Lower lobe of right lung (tissue), 2 donors: ENCODE measurements around the gene GDI1. TPM values are rescaled to one million over a fixed set of nuclear protein-coding genes. Genes with fewer than 3 reads are reported as not detected.

Experiments
- ATAC-seq, 2 donors: fragments of 200-7000 bp; cut with Tn5 transposase; one replicate each; pipeline ENCODE4 v1.9.1; 2020 to 2022; ENCODE audit warnings: mild to moderate bottlenecking in 2 of 2, moderate library complexity in 2 of 2
- DNase-seq: peaks from one replicate; pipeline ENCODE4 v3.0.0-alpha.2; 2020
- H3K27ac ChIP-seq: fragments of 200-600 bp; one replicate; pipeline ENCODE4 v1.8.0; 2022
- H3K27me3 ChIP-seq: fragments of 200-600 bp; one replicate; pipeline ENCODE4 v1.8.0; 2022; ENCODE audit warnings: low read depth
- H3K36me3 ChIP-seq: fragments of 200-600 bp; one replicate; pipeline ENCODE4 v1.8.0; 2022; ENCODE audit warnings: mild to moderate bottlenecking
- H3K4me1 ChIP-seq: fragments of 200-600 bp; one replicate; pipeline ENCODE4 v1.8.0; 2022
- H3K4me3 ChIP-seq: fragments of 200-600 bp; one replicate; pipeline ENCODE4 v1.8.0; 2022; ENCODE audit warnings: mild to moderate bottlenecking
- H3K9me3 ChIP-seq: fragments of 200-600 bp; one replicate; pipeline ENCODE4 v1.8.0; 2022
- CTCF ChIP-seq: fragments of 200-600 bp; IDR thresholded peaks from one replicate; pipeline ENCODE4 v1.8.0; 2022; ENCODE audit warnings: antibody characterized with exemption, mild to moderate bottlenecking
- intact Hi-C: fragments of 100-400 bp; cut with DNase I; formaldehyde crosslinking; loops from one replicate; pipeline ENCODE4 v1.11.0; 2022
- total RNA-seq: library from RNA; stranded (reverse); fragmentation: NEBNext Ultra II Directional; extraction: Animal tissue kit (Norgen Biotek cat#: 25700); gene quantifications from one replicate; pipeline ENCODE4 v1.2.1, GENCODE V29; 2021
- donor health status: DM: no; HTN: yes; CAD: no; lungs with severe emphysema.

Gene GDI1
- total RNA-seq, 1 donor from 2014 or later = 111 TPM

DNA sequence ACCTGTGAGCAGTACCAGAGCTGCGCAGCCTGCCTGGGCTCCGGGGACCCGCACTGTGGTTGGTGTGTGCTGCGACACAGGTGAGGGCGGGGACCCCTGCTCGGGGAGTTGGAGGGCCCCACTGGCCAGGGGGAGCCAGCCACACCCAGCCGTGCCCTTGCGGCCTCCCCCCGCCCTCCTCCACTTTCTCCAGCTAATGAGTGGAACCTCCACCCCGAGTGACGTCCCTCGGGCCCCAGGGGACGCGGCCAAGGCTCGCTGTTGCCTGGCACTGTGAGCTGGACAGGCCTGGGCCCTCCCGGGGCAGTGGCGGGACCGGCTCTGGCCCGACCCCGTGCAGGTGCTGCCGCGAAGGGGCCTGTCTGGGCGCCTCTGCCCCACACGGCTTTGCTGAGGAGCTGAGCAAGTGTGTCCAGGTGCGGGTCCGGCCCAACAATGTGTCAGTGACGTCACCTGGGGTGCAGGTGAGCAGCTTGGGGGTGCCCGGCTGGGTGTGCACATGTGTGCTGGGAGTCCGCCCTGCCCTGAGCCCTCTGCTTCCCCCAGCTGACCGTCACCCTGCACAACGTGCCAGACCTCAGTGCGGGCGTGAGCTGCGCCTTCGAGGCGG is 26.8 kb downstream of the GDI1 start:
- no peak for DNase-seq
- H3K36me3 ChIP-seq = peaks cover 50% of the 10 kb centered on the region

GRCh38 chrX:154464806-154465365 is 27.9 kb downstream of the GDI1 start:
- Histone ChIP-seq H3K27me3 (no peaks in the 10 kb centered on the region), H3K27ac (no peak overlapping the region), H3K36me3 (peaks cover 60% of the 10 kb centered on the region), H3K9me3 (no peaks in the 10 kb centered on the region), H3K4me3 (no peak overlapping the region), H3K4me1 (no peaks in the 10 kb centered on the region)
- intact Hi-C loops = no loop called here
- DNase-seq (no peak), ATAC-seq (no peak)
- TF ChIP-seq CTCF = no peak

More for the DNA sequence above, 26.8 kb downstream of the GDI1 start:
- no peak for ATAC-seq
- no peaks in the 10 kb centered on the region for H3K4me1 ChIP-seq
- no peaks in the 10 kb centered on the region for H3K9me3 ChIP-seq
- no peak overlapping the region for H3K27ac ChIP-seq
- intact Hi-C loops = no loop called here
- H3K4me3 ChIP-seq = no peak overlapping the region
- no peaks in the 10 kb centered on the region for H3K27me3 ChIP-seq
- TF ChIP-seq CTCF = no peak

GRCh38 chrX:154465601-154466000 is 28.6 kb downstream of the GDI1 start:
- Histone ChIP-seq H3K4me1 (no peaks in the 10 kb centered on the region), H3K27ac (no peak overlapping the region), H3K9me3 (no peaks in the 10 kb centered on the region), H3K4me3 (no peak overlapping the region), H3K27me3 (no peaks in the 10 kb centered on the region), H3K36me3 (peaks cover 67% of the 10 kb centered on the region)
- intact Hi-C loops = no loop called here
- DNase-seq (no peak), ATAC-seq (no peak)
- no peak for TF ChIP-seq CTCF

DNA sequence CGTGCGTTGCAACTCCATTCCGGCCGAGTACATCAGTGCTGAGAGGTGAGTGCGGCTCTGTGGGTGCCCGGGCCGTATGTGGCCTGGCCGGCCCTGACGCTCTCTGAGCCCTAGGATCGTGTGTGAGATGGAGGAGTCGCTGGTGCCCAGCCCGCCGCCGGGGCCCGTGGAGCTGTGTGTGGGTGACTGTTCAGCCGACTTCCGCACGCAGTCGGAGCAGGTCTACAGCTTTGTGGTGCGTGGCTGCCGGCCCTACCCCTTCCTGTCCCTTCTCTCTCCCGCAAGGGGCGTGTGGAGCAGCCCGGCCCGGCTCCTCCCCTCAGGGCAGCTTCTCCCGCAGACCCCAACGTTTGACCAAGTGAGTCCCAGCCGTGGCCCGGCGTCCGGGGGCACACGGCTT is 29.1 kb downstream of the GDI1 start:
- DNase-seq (no peak), ATAC-seq (no peak)
- Histone ChIP-seq H3K9me3 (no peaks in the 10 kb centered on the region), H3K4me1 (no peaks in the 10 kb centered on the region), H3K4me3 (no peak overlapping the region), H3K27ac (no peak overlapping the region), H3K27me3 (no peaks in the 10 kb centered on the region), H3K36me3 (peaks cover 68% of the 10 kb centered on the region)
- TF ChIP-seq CTCF = no peak
- intact Hi-C loops = no loop called here

- H3K27ac ChIP-seq = no peak overlapping the region
- no peak overlapping the region for H3K4me3 ChIP-seq
- no peaks in the 10 kb centered on the region for H3K27me3 ChIP-seq
- H3K4me1 ChIP-seq = no peaks in the 10 kb centered on the region
- no peak for TF ChIP-seq CTCF
- H3K9me3 ChIP-seq = no peaks in the 10 kb centered on the region
- DNase-seq (no peak), ATAC-seq (no peak)
- intact Hi-C loops = no loop called here
- peaks cover 73% of the 10 kb centered on the region for H3K36me3 ChIP-seq
These were observed 30.0 kb downstream of the GDI1 start for GRCh38 chrX:154466907-154467306.
